ENCODE results near the gene ETV1. TPM values are rescaled to one million over a fixed set of nuclear protein-coding genes. Genes with fewer than 3 reads are reported as not detected.

ETV1 gene
- total RNA-seq (28.6 TPM), polyA plus RNA-seq (ENCODE audit: insufficient read depth, low read depth, low replicate concordance) (2.0 TPM)
- long read RNA-seq, donor 1 = 0 reads
- long read RNA-seq, donor 2 = 0 reads
- long read RNA-seq, donor 3 = 0 reads
- long read RNA-seq, donor 4, partial matches to known transcripts = 0 of 1 reads
- long read RNA-seq, donor 4, other reads (novel, unspliced or antisense) = 0 of 1 reads
- long read RNA-seq, donor 5 = 0 reads
- long read RNA-seq, donor 6, partial matches to known transcripts = 13 of 16 reads
- long read RNA-seq, donor 6, other reads (novel, unspliced or antisense) = 0 of 16 reads
- long read RNA-seq, donor 7, partial matches to known transcripts = 1 of 4 reads
- long read RNA-seq, donor 7, other reads (novel, unspliced or antisense) = 0 of 4 reads
- long read RNA-seq, donor 8 = 0 reads
- long read RNA-seq, donor 9, full-length matches to known transcripts = 2 of 2 reads
- long read RNA-seq, donor 9, partial matches to known transcripts = 0 of 2 reads
- long read RNA-seq, donor 9, other reads (novel, unspliced or antisense) = 0 of 2 reads
- long read RNA-seq, donor 10 = 0 reads

- peak within 1 kb of the TSS; percentile 70 to 83 (median 81) for H3K9ac ChIP-seq (ENCODE audit: low read length in 3 of 3)
- peak within 1 kb of the TSS; percentile 74 to 84 (median 79) for H3K4me3 ChIP-seq (ENCODE audit: low read length in 3 of 3)
- peak within 1 kb of the TSS; percentile 56 to 77 for H3K27ac ChIP-seq (ENCODE audit: low read depth in 2 of 2, low read length in 2 of 2)
- no peaks in the 10 kb centered on the region for H3K27me3 ChIP-seq (ENCODE audit: control insufficient read depth, insufficient read depth, low read length)
- peak; percentile 85 to 96 (median 90) for DNase-seq
- intact Hi-C loops (cut with DNase I) = no loop called here
- no peak for FAIRE-seq
- no peaks in the 10 kb centered on the region for H3K36me3 ChIP-seq (ENCODE audit: control insufficient read depth in 2 of 3, insufficient read depth in 3 of 3, low read length in 3 of 3)
- H3K4me1 ChIP-seq (ENCODE audit: control insufficient read depth in 2 of 3, insufficient read depth in 2 of 3, low read depth in 1 of 3, low read length in 3 of 3) = peaks cover 0 to 5% (median 4%) of the 10 kb centered on the region in 3 donors
- peak; percentile 24 for TF ChIP-seq CTCF (IDR thresholded peaks at IDR 0.05; ENCODE audit: borderline replicate concordance, extremely low read depth, insufficient read depth)
- H3K9me3 ChIP-seq (ENCODE audit: control insufficient read depth in 2 of 3, insufficient read depth in 1 of 3, low read length in 3 of 3) = no peaks in the 10 kb centered on the region
Observed at GRCh38 chr7:13989126-13989948, at the start of gene ETV1. Gene ETV1 (minus strand): TSS chr7:13989666. CDS start chr7:13989052, 614 bp downstream.

- H3K27ac ChIP-seq (ENCODE audit: low read depth in 2 of 2, low read length in 2 of 2) = no peak overlapping the region
- no peak for FAIRE-seq
- no peaks in the 10 kb centered on the region for H3K36me3 ChIP-seq (ENCODE audit: control insufficient read depth in 2 of 3, insufficient read depth in 3 of 3, low read length in 3 of 3)
- H3K4me3 ChIP-seq (ENCODE audit: low read length in 3 of 3) = no peak overlapping the region
- H3K27me3 ChIP-seq (ENCODE audit: control insufficient read depth, insufficient read depth, low read length) = no peaks in the 10 kb centered on the region
- no peak overlapping the region for H3K9ac ChIP-seq (ENCODE audit: low read length in 3 of 3)
- no peak for DNase-seq
- no peak for TF ChIP-seq CTCF (IDR thresholded peaks at IDR 0.05; ENCODE audit: borderline replicate concordance, extremely low read depth, insufficient read depth)
- H3K9me3 ChIP-seq (ENCODE audit: control insufficient read depth in 2 of 3, insufficient read depth in 1 of 3, low read length in 3 of 3) = peaks cover 0 to 2% (median 0%) of the 10 kb centered on the region in 3 donors
- intact Hi-C loops (cut with DNase I) = no loop called here
- H3K4me1 ChIP-seq (ENCODE audit: control insufficient read depth in 2 of 3, insufficient read depth in 2 of 3, low read depth in 1 of 3, low read length in 3 of 3) = no peaks in the 10 kb centered on the region
Observed at GRCh38 chr7:14024406-14024805, 34.9 kb upstream of the ETV1 start.

- peaks cover 0 to 3% (median 0%) of the 10 kb centered on the region in 3 donors for H3K9me3 ChIP-seq (ENCODE audit: control insufficient read depth in 2 of 3, insufficient read depth in 1 of 3, low read length in 3 of 3)
- no peaks in the 10 kb centered on the region for H3K36me3 ChIP-seq (ENCODE audit: control insufficient read depth in 2 of 3, insufficient read depth in 3 of 3, low read length in 3 of 3)
- no peaks in the 10 kb centered on the region for H3K27me3 ChIP-seq (ENCODE audit: control insufficient read depth, insufficient read depth, low read length)
- no peak for DNase-seq
- TF ChIP-seq CTCF (IDR thresholded peaks at IDR 0.05; ENCODE audit: borderline replicate concordance, extremely low read depth, insufficient read depth) = no peak
- intact Hi-C loops (cut with DNase I) = no loop called here
- no peak for FAIRE-seq
- H3K9ac ChIP-seq (ENCODE audit: low read length in 3 of 3) = no peak overlapping the region
- H3K27ac ChIP-seq (ENCODE audit: low read depth in 2 of 2, low read length in 2 of 2) = no peak overlapping the region
- H3K4me1 ChIP-seq (ENCODE audit: control insufficient read depth in 2 of 3, insufficient read depth in 2 of 3, low read depth in 1 of 3, low read length in 3 of 3) = no peaks in the 10 kb centered on the region
- no peak overlapping the region for H3K4me3 ChIP-seq (ENCODE audit: low read length in 3 of 3)
Observed at GRCh38 chr7:14023838-14024237, 34.4 kb upstream of the ETV1 start.
